ENCODE results near the gene UBE4A.

DNA sequence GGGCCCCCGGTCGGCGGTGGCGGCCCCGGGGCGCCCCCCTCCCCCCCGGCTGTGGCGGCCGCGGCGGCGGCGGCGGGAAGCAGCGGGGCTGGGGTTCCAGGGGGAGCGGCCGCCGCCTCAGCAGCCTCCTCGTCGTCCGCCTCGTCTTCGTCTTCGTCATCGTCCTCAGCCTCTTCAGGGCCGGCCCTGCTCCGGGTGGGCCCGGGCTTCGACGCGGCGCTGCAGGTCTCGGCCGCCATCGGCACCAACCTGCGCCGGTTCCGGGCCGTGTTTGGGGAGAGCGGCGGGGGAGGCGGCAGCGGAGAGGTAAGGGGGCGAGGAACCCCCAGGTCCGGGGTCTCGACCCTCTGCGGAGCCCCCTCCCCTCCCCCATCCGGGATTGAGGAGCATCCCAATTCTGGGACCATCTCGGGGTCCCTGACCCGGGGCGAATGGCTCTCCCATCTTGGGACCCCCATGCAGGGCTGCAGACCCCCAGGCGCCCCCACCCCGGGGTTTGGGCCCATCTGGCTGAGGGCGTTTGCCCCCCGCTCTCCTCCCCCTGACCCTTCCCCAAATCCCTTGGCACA lies 77.3 kb downstream of the UBE4A start:
- TF ChIP-seq, protein P1, sequence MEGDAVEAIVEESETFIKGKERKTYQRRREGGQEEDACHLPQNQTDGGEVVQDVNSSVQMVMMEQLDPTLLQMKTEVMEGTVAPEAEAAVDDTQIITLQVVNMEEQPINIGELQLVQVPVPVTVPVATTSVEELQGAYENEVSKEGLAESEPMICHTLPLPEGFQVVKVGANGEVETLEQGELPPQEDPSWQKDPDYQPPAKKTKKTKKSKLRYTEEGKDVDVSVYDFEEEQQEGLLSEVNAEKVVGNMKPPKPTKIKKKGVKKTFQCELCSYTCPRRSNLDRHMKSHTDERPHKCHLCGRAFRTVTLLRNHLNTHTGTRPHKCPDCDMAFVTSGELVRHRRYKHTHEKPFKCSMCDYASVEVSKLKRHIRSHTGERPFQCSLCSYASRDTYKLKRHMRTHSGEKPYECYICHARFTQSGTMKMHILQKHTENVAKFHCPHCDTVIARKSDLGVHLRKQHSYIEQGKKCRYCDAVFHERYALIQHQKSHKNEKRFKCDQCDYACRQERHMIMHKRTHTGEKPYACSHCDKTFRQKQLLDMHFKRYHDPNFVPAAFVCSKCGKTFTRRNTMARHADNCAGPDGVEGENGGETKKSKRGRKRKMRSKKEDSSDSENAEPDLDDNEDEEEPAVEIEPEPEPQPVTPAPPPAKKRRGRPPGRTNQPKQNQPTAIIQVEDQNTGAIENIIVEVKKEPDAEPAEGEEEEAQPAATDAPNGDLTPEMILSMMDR (IDR thresholded peaks at IDR 0.05; ENCODE audit: low read length) = no peak
- no peak for TF ChIP-seq EZH2 (IDR thresholded peaks at IDR 0.05; ENCODE audit: borderline replicate concordance, low read length)

Data from OCI-LY1 (cell line).